ENCODE data around the gene ARHGAP26.

Gene ARHGAP26

GRCh38 chr5:143218517-143219170 is 448.5 kb downstream of the ARHGAP26 start:
- DNase-seq (ENCODE audit: low spot score): no peak
- in situ Hi-C loops (cut with MboI; ENCODE audit: low pct_unique_long_range_greater_than_20kb, low sequenced_read_pairs, unreplicated experiment): loop anchor here (25.0 kb wide), 1 partner anchor 206 kb away; no protein-coding TSS in a partner anchor
- no peak for TF ChIP-seq CTCF (IDR thresholded peaks at IDR 0.05; ENCODE audit: extremely low read depth, insufficient read depth, missing control alignments)

GRCh38 chr5:143219696-143220095 is 449.5 kb downstream of the ARHGAP26 start:
- TF ChIP-seq CTCF (IDR thresholded peaks at IDR 0.05; ENCODE audit: extremely low read depth, insufficient read depth, missing control alignments): no peak
- in situ Hi-C loops (cut with MboI; ENCODE audit: low pct_unique_long_range_greater_than_20kb, low sequenced_read_pairs, unreplicated experiment): loop anchor here (25.0 kb wide), 1 partner anchor 207 kb away; no protein-coding TSS in a partner anchor
- no peak for DNase-seq (ENCODE audit: low spot score)

DNA sequence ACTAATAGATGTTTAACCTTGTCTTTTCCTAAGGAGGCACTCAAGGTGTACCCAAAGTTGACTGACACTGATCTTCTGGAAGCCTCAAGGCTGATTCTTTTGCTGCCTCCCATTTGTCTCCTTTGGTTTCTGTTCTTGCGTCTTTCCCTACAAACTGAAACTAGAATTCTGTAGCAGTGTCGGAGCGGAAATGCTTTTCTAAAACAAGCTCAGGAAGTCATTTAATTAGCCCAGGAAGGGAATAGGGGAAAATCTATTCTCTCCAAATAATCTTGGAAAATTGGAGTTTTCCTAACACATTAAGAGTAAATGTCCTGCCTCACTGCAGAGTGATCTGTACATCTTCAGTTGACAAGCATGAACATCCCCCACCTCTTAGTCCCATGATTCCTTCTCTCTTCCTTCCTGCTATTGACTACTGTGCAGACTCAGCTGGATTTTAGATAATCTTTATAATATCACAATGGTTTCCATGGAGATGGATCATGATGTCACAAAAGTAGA is 450.6 kb downstream of the ARHGAP26 start:
- no peak for TF ChIP-seq CTCF (IDR thresholded peaks at IDR 0.05; ENCODE audit: extremely low read depth, insufficient read depth, missing control alignments)
- DNase-seq (ENCODE audit: low spot score): no peak
- in situ Hi-C loops (cut with MboI; ENCODE audit: low pct_unique_long_range_greater_than_20kb, low sequenced_read_pairs, unreplicated experiment): loop anchor here (25.0 kb wide), 1 partner anchor 208 kb away; no protein-coding TSS in a partner anchor

DNA sequence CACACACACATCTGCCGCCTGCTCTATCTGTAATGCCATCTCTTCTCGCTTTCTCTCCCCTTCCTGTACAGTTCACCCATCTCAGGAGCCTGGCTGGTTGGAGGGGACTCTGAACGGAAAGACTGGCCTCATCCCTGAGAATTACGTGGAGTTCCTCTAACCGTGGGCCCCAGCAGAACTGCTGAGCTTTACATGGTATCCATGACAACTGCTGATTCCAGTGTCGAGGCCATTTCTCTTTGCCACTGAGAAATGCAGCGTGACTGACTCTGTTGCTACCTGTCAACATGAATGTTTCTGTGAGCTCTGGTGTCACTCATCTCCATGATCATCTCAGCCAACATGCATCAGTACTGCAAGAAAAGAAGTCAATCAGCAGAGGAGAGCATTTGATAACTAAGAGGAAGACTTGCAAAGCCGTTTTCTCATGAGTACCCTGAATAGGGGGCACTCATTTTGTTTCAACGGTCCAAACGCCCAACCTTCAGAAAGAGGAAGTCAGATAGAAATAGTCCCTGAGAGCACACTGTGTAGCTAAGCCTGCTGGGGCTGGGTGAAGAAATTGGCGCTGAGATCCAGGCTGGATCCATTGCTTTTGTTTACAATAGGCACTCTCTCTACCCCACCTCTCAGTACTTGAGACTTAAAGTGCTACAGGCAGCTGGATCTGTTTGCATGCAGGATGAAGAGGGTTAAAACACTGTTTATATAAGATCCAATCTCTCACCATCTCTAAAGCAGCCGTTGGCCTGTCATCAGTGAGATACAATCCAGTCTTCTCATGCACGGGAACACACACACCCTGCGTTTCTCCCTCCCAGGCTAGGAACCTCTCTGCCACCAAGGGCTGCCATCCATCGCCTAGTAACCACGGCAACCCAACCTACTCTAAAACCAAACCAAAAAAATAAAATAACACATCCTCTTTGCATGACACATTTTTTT is 452.4 kb downstream of the ARHGAP26 start:
- in situ Hi-C loops (cut with MboI; ENCODE audit: low pct_unique_long_range_greater_than_20kb, low sequenced_read_pairs, unreplicated experiment): loop anchor here (25.0 kb wide), 1 partner anchor 210 kb away; no protein-coding TSS in a partner anchor
- no peak for TF ChIP-seq CTCF (IDR thresholded peaks at IDR 0.05; ENCODE audit: extremely low read depth, insufficient read depth, missing control alignments)
- DNase-seq (ENCODE audit: low spot score): peak; percentile 55

- DNase-seq (ENCODE audit: low spot score): no peak
- no peak for TF ChIP-seq CTCF (IDR thresholded peaks at IDR 0.05; ENCODE audit: extremely low read depth, insufficient read depth, missing control alignments)
- in situ Hi-C loops (cut with MboI; ENCODE audit: low pct_unique_long_range_greater_than_20kb, low sequenced_read_pairs, unreplicated experiment): loop anchor here (25.0 kb wide), 1 partner anchor 212 kb away; no protein-coding TSS in a partner anchor
Observed at GRCh38 chr5:143224672-143225071, 454.5 kb downstream of the ARHGAP26 start.

- no peak for DNase-seq (ENCODE audit: low spot score)
- TF ChIP-seq CTCF (IDR thresholded peaks at IDR 0.05; ENCODE audit: extremely low read depth, insufficient read depth, missing control alignments): no peak
- in situ Hi-C loops (cut with MboI; ENCODE audit: low pct_unique_long_range_greater_than_20kb, low sequenced_read_pairs, unreplicated experiment): no loop called here
Observed at GRCh38 chr5:143225511-143225910, 455.3 kb downstream of the ARHGAP26 start.
